Astrocyte (in vitro differentiated cells and primary cell): Measurements from ENCODE around the gene ELOVL2.

ENCODE experiments used
- CTCF ChIP-seq: IDR thresholded peaks from 2 replicates; pipeline ENCODE4 v1.5.1; 2011; ENCODE audit warnings: low read depth, mild to moderate bottlenecking, inconsistent platforms, low read length, moderate library complexity; ENCODE audit not compliant: insufficient read depth
- EZH2 ChIP-seq: IDR thresholded peaks from 2 replicates; pipeline ENCODE4 v1.6.1; 2012; ENCODE audit warnings: mild to moderate bottlenecking, low read length, inconsistent platforms; ENCODE audit not compliant: insufficient read depth

GRCh38 chr6:10961837-10962236, 82.3 kb downstream of the ELOVL2 start:
- TF ChIP-seq EZH2 (no peak), CTCF (no peak)
